22Rv1 (cell line): ENCODE results near the gene CDK14.

Experiments used
- ZFX ChIP-seq: fragments of 450-650 bp; IDR thresholded peaks from 2 replicates; pipeline ENCODE4 v1.6.1; 2017; ENCODE audit warnings: antibody characterized with exemption, borderline replicate concordance
- TF ChIP-seq, protein P1 (sequence below): fragments of 450-650 bp; IDR thresholded peaks from 2 replicates; pipeline ENCODE4 v1.5.1; 2017; ENCODE audit warnings: mild to moderate bottlenecking

DNA sequence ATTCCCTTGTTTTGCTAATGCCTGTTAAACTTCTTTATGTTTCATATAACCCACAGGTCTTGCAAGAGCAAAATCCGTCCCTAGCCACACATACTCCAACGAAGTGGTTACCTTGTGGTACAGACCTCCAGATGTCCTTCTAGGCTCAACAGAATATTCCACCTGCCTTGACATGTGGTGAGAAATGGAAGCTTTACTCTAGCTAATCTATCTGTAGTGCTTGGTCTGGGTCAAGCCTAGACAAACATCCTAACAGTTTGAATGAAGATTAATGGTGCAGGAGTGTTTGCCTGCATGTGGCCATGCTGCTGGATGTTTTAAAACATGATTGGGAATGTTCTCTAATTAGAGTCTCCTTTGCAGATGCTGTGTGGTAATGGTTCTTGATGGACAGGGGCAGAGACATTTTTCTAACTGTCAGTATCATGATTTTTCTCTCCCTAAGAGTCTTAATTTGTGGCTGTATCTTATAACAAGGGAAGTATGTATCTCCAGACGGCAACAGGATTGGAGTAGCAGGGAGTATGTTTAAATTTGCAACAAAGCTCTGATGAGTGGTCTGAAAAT is 359.6 kb downstream of the CDK14 start:
- TF ChIP-seq, protein P1, sequence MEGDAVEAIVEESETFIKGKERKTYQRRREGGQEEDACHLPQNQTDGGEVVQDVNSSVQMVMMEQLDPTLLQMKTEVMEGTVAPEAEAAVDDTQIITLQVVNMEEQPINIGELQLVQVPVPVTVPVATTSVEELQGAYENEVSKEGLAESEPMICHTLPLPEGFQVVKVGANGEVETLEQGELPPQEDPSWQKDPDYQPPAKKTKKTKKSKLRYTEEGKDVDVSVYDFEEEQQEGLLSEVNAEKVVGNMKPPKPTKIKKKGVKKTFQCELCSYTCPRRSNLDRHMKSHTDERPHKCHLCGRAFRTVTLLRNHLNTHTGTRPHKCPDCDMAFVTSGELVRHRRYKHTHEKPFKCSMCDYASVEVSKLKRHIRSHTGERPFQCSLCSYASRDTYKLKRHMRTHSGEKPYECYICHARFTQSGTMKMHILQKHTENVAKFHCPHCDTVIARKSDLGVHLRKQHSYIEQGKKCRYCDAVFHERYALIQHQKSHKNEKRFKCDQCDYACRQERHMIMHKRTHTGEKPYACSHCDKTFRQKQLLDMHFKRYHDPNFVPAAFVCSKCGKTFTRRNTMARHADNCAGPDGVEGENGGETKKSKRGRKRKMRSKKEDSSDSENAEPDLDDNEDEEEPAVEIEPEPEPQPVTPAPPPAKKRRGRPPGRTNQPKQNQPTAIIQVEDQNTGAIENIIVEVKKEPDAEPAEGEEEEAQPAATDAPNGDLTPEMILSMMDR: no peak
- TF ChIP-seq ZFX: no peak
